H9 (cell line): ENCODE measurements around the gene PBX1. TPM values are rescaled to one million over a fixed set of nuclear protein-coding genes. Genes with fewer than 3 reads are reported as not detected.

ENCODE experiments used
- DNase-seq: peaks from one replicate; pipeline ENCODE4 v3.0.0-alpha.2; 2017
- H2AFZ ChIP-seq: one replicate; pipeline ENCODE4 v1.6.1; 2013; ENCODE audit warnings: mild to moderate bottlenecking, low read length, control low read depth, moderate library complexity
- H2AK5ac ChIP-seq: 2 replicates; pipeline ENCODE4 v1.6.1; 2013; ENCODE audit warnings: low read length, control low read depth, mixed read lengths; ENCODE audit not compliant: insufficient read length
- H2BK120ac ChIP-seq: one replicate; pipeline ENCODE4 v1.6.1; 2013; ENCODE audit warnings: low read depth, mild to moderate bottlenecking, low read length, control low read depth, inconsistent platforms; ENCODE audit not compliant: poor library complexity, severe bottlenecking
- H2BK12ac ChIP-seq: 2 replicates; pipeline ENCODE4 v1.6.1; 2013; ENCODE audit warnings: low read length, control low read depth, mixed read lengths, low read depth; ENCODE audit not compliant: insufficient read length
- H2BK15ac ChIP-seq: 2 replicates; pipeline ENCODE4 v1.6.1; 2013; ENCODE audit warnings: low read depth, low read length, control low read depth
- H2BK20ac ChIP-seq: one replicate; pipeline ENCODE4 v1.6.1; 2013; ENCODE audit warnings: low read depth, mild to moderate bottlenecking, low read length, control low read depth, inconsistent platforms; ENCODE audit not compliant: poor library complexity, severe bottlenecking
- H2BK5ac ChIP-seq: 2 replicates; pipeline ENCODE4 v1.6.1; 2013; ENCODE audit warnings: low read length, control low read depth, mixed read lengths; ENCODE audit not compliant: insufficient read length
- H3K14ac ChIP-seq: 2 replicates; pipeline ENCODE4 v1.6.1; 2013; ENCODE audit warnings: low read length, control low read depth; ENCODE audit not compliant: insufficient read depth
- H3K18ac ChIP-seq: 2 replicates; pipeline ENCODE4 v1.6.1; 2013; ENCODE audit warnings: low read depth, mild to moderate bottlenecking, mixed read lengths, low read length, control low read depth; ENCODE audit not compliant: insufficient read length
- H3K23ac ChIP-seq: 2 replicates; pipeline ENCODE4 v1.6.1; 2013; ENCODE audit warnings: low read length, control low read depth, mixed read lengths, low read depth; ENCODE audit not compliant: insufficient read length
- H3K23me2 ChIP-seq: 2 replicates; pipeline ENCODE4 v1.6.1; 2013; ENCODE audit warnings: low read depth, mild to moderate bottlenecking, mixed read lengths, low read length, control low read depth; ENCODE audit not compliant: insufficient read length, poor library complexity, severe bottlenecking
- H3K27ac ChIP-seq: 2 replicates; pipeline ENCODE4 v1.5.1; 2013; ENCODE audit warnings: low read length, control low read depth, mixed read lengths, low read depth; ENCODE audit not compliant: insufficient read length
- H3K27me3 ChIP-seq: 2 replicates; pipeline ENCODE4 v1.6.1; 2013; ENCODE audit warnings: low read length, control low read depth, inconsistent platforms; ENCODE audit not compliant: insufficient read depth
- H3K4ac ChIP-seq: 2 replicates; pipeline ENCODE4 v1.6.1; 2013; ENCODE audit warnings: low read depth, mild to moderate bottlenecking, control low read depth, inconsistent platforms, low read length, moderate library complexity
- H3K4me1 ChIP-seq: 2 replicates; pipeline ENCODE4 v1.6.1; 2013; ENCODE audit warnings: low read length, control low read depth, inconsistent platforms; ENCODE audit not compliant: insufficient read depth
- H3K4me2 ChIP-seq: 2 replicates; pipeline ENCODE4 v1.6.1; 2013; ENCODE audit warnings: low read length, control low read depth, mixed read lengths; ENCODE audit not compliant: insufficient read length, insufficient read depth
- H3K56ac ChIP-seq: 2 replicates; pipeline ENCODE4 v1.6.1; 2013; ENCODE audit warnings: low read depth, mild to moderate bottlenecking, mixed read lengths, low read length, control low read depth; ENCODE audit not compliant: insufficient read length
- H3K79me1 ChIP-seq: 2 replicates; pipeline ENCODE4 v1.6.1; 2013; ENCODE audit warnings: low read depth, mild to moderate bottlenecking, moderate library complexity, low read length, control low read depth, inconsistent platforms; ENCODE audit not compliant: insufficient read depth, poor library complexity, severe bottlenecking
- H3K79me2 ChIP-seq: 2 replicates; pipeline ENCODE4 v1.6.1; 2013; ENCODE audit warnings: low read length, control low read depth, inconsistent platforms; ENCODE audit not compliant: insufficient read depth
- H3K9ac ChIP-seq: 2 replicates; pipeline ENCODE4 v1.6.1; 2013; ENCODE audit warnings: low read length, control low read depth, mixed read lengths; ENCODE audit not compliant: insufficient read length; ENCODE audit errors: extremely low read depth
- H3K9me3 ChIP-seq: one replicate; pipeline ENCODE4 v1.6.1; 2013; ENCODE audit warnings: low read depth, low read length, inconsistent platforms; ENCODE audit not compliant: control insufficient read depth
- H3T11ph ChIP-seq: one replicate; pipeline ENCODE4 v1.6.1; 2013; ENCODE audit warnings: mild to moderate bottlenecking, low read length, control low read depth, inconsistent platforms
- H4K20me1 ChIP-seq: one replicate; pipeline ENCODE4 v1.6.1; 2013; ENCODE audit not compliant: control insufficient read depth, insufficient read length, insufficient read depth
- H4K5ac ChIP-seq: 2 replicates; pipeline ENCODE4 v1.6.1; 2013; ENCODE audit warnings: low read depth, mild to moderate bottlenecking, mixed read lengths, low read length, control low read depth; ENCODE audit not compliant: insufficient read length
- H4K8ac ChIP-seq: replicated peaks from 2 replicates; pipeline ENCODE4 v1.6.1; 2013; ENCODE audit warnings: low read length, control low read depth, mixed read lengths, low read depth; ENCODE audit not compliant: insufficient read length
- H4K91ac ChIP-seq: 2 replicates; pipeline ENCODE4 v1.6.1; 2013; ENCODE audit warnings: low read depth, mild to moderate bottlenecking, moderate library complexity, mixed read lengths, low read length, control low read depth; ENCODE audit not compliant: insufficient read length
- H3K27ac Mint-ChIP-seq, 3 experiments: 2 replicates in 2 of 3; 3 replicates in 1 of 3; pipeline ENCODE4 v1.8.0; 2020 to 2021; ENCODE audit warnings: mixed read lengths in 3 of 3, mild to moderate bottlenecking in 1 of 3, moderate library complexity in 1 of 3
- H3K27me3 Mint-ChIP-seq: 2 replicates; pipeline ENCODE4 v1.8.0; 2021; ENCODE audit warnings: low read depth, mild to moderate bottlenecking, moderate library complexity, mixed read lengths
- H3K36me3 Mint-ChIP-seq, 3 experiments: 2 replicates in 2 of 3; 3 replicates in 1 of 3; pipeline ENCODE4 v1.8.0; 2020 to 2021; ENCODE audit warnings: low read depth in 3 of 3, mixed read lengths in 3 of 3; ENCODE audit not compliant: insufficient read depth in 1 of 3
- H3K4me1 Mint-ChIP-seq, 2 experiments: 2 replicates each; pipeline ENCODE4 v1.8.0; 2020; ENCODE audit warnings: mixed read lengths in 2 of 2
- H3K4me3 Mint-ChIP-seq, 2 experiments: 2 replicates in 1 of 2; 3 replicates in 1 of 2; pipeline ENCODE4 v1.8.0; 2020 to 2021; ENCODE audit warnings: mild to moderate bottlenecking in 2 of 2, mixed read lengths in 2 of 2, moderate library complexity in 1 of 2
- H3K9me3 Mint-ChIP-seq, 2 experiments: 2 replicates in 1 of 2; 3 replicates in 1 of 2; pipeline ENCODE4 v1.8.0; 2020; ENCODE audit warnings: mild to moderate bottlenecking in 2 of 2, mixed read lengths in 2 of 2, moderate library complexity in 1 of 2
- WGBS: extraction: QIAGEN DNeasy Blood & Tissue Kit; methylation state at CpG from one replicate; pipeline ENCODE4 v1.1.7; 2013; ENCODE audit warnings: missing lambda C conversion rate, low lambda C conversion rate, mixed read lengths; ENCODE audit not compliant: insufficient read length; ENCODE audit errors: extremely low coverage; 5-methylcytosine and 5-hydroxymethylcytosine counted together
- total RNA-seq: library from RNA; stranded (reverse); gene quantifications from 2 replicates; pipeline ENCODE4 v1.2.1, GENCODE V29; 2021
- TF ChIP-seq, protein P1 (sequence below): fragments of 200-600 bp; sonication (generic); conservative IDR thresholded peaks from 3 replicates; pipeline ENCODE4 v1.8.0; 2021; ENCODE audit warnings: antibody characterized with exemption, mild to moderate bottlenecking

PBX1 gene
- total RNA-seq, 1 experiment from 2014 or later = 142 TPM

DNA sequence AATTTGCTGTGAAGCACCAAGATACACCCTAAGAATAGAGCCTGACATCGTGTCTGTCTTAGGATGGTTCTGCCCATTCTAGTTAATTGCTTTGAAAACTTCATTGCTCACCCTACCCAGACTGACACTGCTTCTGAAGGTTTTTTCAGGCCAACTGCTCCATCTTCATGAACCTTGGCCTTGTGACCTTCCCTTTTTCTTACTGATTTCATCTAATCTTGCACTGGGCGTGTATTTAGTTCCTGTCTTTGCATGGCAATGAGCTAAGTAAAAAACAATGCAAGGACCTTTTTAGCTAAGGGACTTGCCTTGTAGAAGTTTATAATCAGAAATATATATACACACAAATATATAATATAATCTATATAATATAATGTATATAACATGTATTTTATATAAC, 108.0 kb downstream of the PBX1 start:
- peaks cover 51 to 63% of the 10 kb centered on the region in 2 experiments for H3K4me1 Mint-ChIP-seq

More for the DNA sequence above, 108.0 kb downstream of the PBX1 start:
- Histone ChIP-seq H3K4me2 (no peak overlapping the region), H2AK5ac (no peak overlapping the region), H3K56ac (no peak overlapping the region), H4K91ac (no peak overlapping the region), H4K5ac (no peak overlapping the region), H3K27ac (no peak overlapping the region), H2BK12ac (no peak overlapping the region), H2BK5ac (no peak overlapping the region), H3K23me2 (no peaks in the 10 kb centered on the region), H2AFZ (no peak overlapping the region), H3K4me1 (peaks cover 10% of the 10 kb centered on the region), H3K18ac (no peak overlapping the region), H2BK120ac (no peak overlapping the region), H3K14ac (no peak overlapping the region), H3K79me1 (peaks cover 3% of the 10 kb centered on the region), H3K23ac (no peak overlapping the region), H2BK15ac (no peak overlapping the region), H3T11ph (no peak overlapping the region), H3K27me3 (no peaks in the 10 kb centered on the region), H2BK20ac (no peak overlapping the region), H3K4ac (no peak overlapping the region), H4K8ac (no peak overlapping the region), H3K79me2 (peaks cover 9% of the 10 kb centered on the region; the same call in 1 of the 2 replicates), H3K9me3 (no peaks in the 10 kb centered on the region), H3K9ac (no peak overlapping the region), H4K20me1 (peaks cover 2% of the 10 kb centered on the region)
- peaks cover 0 to 6% (median 3%) of the 10 kb centered on the region in 3 experiments; a peak in 3 of 7 replicates for H3K36me3 Mint-ChIP-seq
- H3K4me3 Mint-ChIP-seq = no peak overlapping the region
- DNase-seq = no peak
- H3K27me3 Mint-ChIP-seq = no peaks in the 10 kb centered on the region
- no peak overlapping the region for H3K27ac Mint-ChIP-seq
- TF ChIP-seq, protein P1, sequence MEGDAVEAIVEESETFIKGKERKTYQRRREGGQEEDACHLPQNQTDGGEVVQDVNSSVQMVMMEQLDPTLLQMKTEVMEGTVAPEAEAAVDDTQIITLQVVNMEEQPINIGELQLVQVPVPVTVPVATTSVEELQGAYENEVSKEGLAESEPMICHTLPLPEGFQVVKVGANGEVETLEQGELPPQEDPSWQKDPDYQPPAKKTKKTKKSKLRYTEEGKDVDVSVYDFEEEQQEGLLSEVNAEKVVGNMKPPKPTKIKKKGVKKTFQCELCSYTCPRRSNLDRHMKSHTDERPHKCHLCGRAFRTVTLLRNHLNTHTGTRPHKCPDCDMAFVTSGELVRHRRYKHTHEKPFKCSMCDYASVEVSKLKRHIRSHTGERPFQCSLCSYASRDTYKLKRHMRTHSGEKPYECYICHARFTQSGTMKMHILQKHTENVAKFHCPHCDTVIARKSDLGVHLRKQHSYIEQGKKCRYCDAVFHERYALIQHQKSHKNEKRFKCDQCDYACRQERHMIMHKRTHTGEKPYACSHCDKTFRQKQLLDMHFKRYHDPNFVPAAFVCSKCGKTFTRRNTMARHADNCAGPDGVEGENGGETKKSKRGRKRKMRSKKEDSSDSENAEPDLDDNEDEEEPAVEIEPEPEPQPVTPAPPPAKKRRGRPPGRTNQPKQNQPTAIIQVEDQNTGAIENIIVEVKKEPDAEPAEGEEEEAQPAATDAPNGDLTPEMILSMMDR = no peak
- no CpG with 5 or more reads among the region's 2 CpGs for WGBS
- no peaks in the 10 kb centered on the region for H3K9me3 Mint-ChIP-seq
